K562 (cell line): ENCODE data around the gene PRR5. TPM values are rescaled to one million over a fixed set of nuclear protein-coding genes. Genes with fewer than 3 reads are reported as not detected.

Experiments used
- ATAC-seq: fragments of 200-7000 bp; cut with Tn5 transposase; 3 replicates; pipeline ENCODE4 v1.9.1; 2020; ENCODE audit warnings: moderate library complexity
- BruUV-seq: library from RNA; stranded (reverse); fragments of 400-500 nt; replicated peaks from 2 replicates; lab custom pipeline; 2021; lab: Mats Ljungman, UMichigan
- CTCF ChIA-PET: fragments of 300-600 bp; formaldehyde crosslinking; extraction: SDS; loops from one replicate; lab custom pipeline; 2021; ENCODE audit warnings: low intra/inter-chr PET ratio; lab: Yijun Ruan, JAX
- POLR2A ChIA-PET: fragments of 300-600, 350-650 bp; sonication (Branson Sonifier 250); formaldehyde crosslinking; extraction: SDS; loops from one replicate; lab custom pipeline; 2021; ENCODE audit warnings: antibody characterized with exemption, inconsistent platforms; lab: Yijun Ruan, JAX
- DNase-seq, 4 experiments: peaks; one replicate each; pipeline versions ENCODE4 v3.0.0 to v3.0.0-alpha.2; 2011 to 2018; ENCODE audit warnings: low spot score in 3 of 4, mixed read lengths in 3 of 4; ENCODE audit errors: extremely low read depth in 1 of 4
- FAIRE-seq: peaks from 2 replicates; lab custom pipeline; 2011; peaks lifted over from hg19 to GRCh38; lab: Jason Lieb, UNC
- H2AFZ ChIP-seq: 2 replicates; pipeline ENCODE4 v1.6.0; 2011; ENCODE audit warnings: low read depth, low read length, control low read depth, inconsistent platforms
- H3K27ac ChIP-seq: fragments of 200-600 bp; 3 replicates; pipeline ENCODE4 v1.8.0; 2011; ENCODE audit warnings: low read depth, mild to moderate bottlenecking, control low read depth, inconsistent platforms, low read length, moderate library complexity, mixed read lengths; ENCODE audit errors: extremely low read depth
- H3K27me3 ChIP-seq, 2 experiments: fragments of 300-600 bp in 1 of 2; 2 replicates in 1 of 2; 3 replicates in 1 of 2; pipeline versions ENCODE4 v1.6.0 to v1.8.0; 2011; ENCODE audit warnings: inconsistent platforms in 2 of 2, low read length in 2 of 2, mild to moderate bottlenecking in 1 of 2, mixed read lengths in 1 of 2, moderate library complexity in 1 of 2; ENCODE audit not compliant: control insufficient read depth in 2 of 2, insufficient read depth in 2 of 2
- H3K36me3 ChIP-seq: fragments of 300-600 bp; 3 replicates; pipeline ENCODE4 v1.8.0; 2011; ENCODE audit warnings: mild to moderate bottlenecking, low read length, inconsistent platforms; ENCODE audit not compliant: control insufficient read depth, insufficient read depth
- H3K4me1 ChIP-seq, 2 experiments: fragments of 200-600 bp in 1 of 2; replicated peaks in 1 of 2; 2 replicates in 1 of 2; 3 replicates in 1 of 2; pipeline versions ENCODE4 v1.5.1 to v1.8.0; 2011; ENCODE audit warnings: inconsistent platforms in 2 of 2, low read length in 2 of 2, mild to moderate bottlenecking in 1 of 2, mixed read lengths in 1 of 2, moderate library complexity in 1 of 2; ENCODE audit not compliant: control insufficient read depth in 2 of 2, insufficient read depth in 2 of 2
- H3K4me2 ChIP-seq: 2 replicates; pipeline ENCODE4 v1.6.1; 2011; ENCODE audit warnings: low read length, control low read depth, inconsistent platforms, mixed read lengths; ENCODE audit not compliant: insufficient read depth
- H3K4me3 ChIP-seq: fragments of 200-600 bp; sonication (generic), shearing (Covaris generic); 2 replicates; pipeline ENCODE4 v1.5.1; 2016; ENCODE audit warnings: control low read depth, inconsistent platforms
- H3K79me2 ChIP-seq: fragments of 200-600 bp; 3 replicates; pipeline ENCODE4 v1.8.0; 2011; ENCODE audit warnings: low read length, inconsistent platforms; ENCODE audit not compliant: control insufficient read depth, insufficient read depth
- H3K9ac ChIP-seq, 2 experiments: 2 replicates each; pipeline versions ENCODE4 v1.6.0 to v1.6.1; 2011; ENCODE audit warnings: low read depth in 2 of 2, low read length in 2 of 2, control low read depth in 1 of 2, inconsistent platforms in 1 of 2, mild to moderate bottlenecking in 1 of 2, mixed read lengths in 1 of 2; ENCODE audit not compliant: insufficient read depth in 1 of 2
- H3K9me1 ChIP-seq: one replicate; pipeline ENCODE4 v1.6.0; 2011; ENCODE audit warnings: inconsistent platforms, mild to moderate bottlenecking, low read length, moderate library complexity; ENCODE audit not compliant: control insufficient read depth, insufficient read depth
- H3K9me3 ChIP-seq: replicated peaks from 2 replicates; pipeline ENCODE4 v1.5.1; 2011; ENCODE audit warnings: low read depth, low read length, inconsistent platforms; ENCODE audit not compliant: control insufficient read depth, insufficient read depth
- H4K20me1 ChIP-seq: replicated peaks from 2 replicates; pipeline ENCODE4 v1.6.1; 2011; ENCODE audit warnings: low read length, inconsistent platforms, mixed read lengths; ENCODE audit not compliant: control insufficient read depth, insufficient read depth
- CHD7 ChIP-seq: fragments of 200-600 bp; sonication (generic); IDR thresholded peaks from one replicate; pipeline ENCODE4 v1.6.1; 2012; ENCODE audit warnings: mild to moderate bottlenecking, low read depth, low read length, inconsistent platforms
- DDX20 ChIP-seq: fragments of 450-650 bp; IDR thresholded peaks from 2 replicates; pipeline ENCODE4 v1.6.1; 2016; ENCODE audit warnings: missing genetic modification characterization, low read depth, mild to moderate bottlenecking, missing compliant biosample characterization, moderate library complexity
- PRDM10 ChIP-seq: fragments of 450-650 bp; IDR thresholded peaks from 2 replicates; pipeline ENCODE4 v1.6.1; 2018; ENCODE audit not compliant: partially characterized antibody
- THAP7 ChIP-seq: fragments of 250-450 bp; sonication (Bioruptor Pico); IDR thresholded peaks from 2 replicates; pipeline ENCODE4 v1.5.0; 2021
- ZNF175 ChIP-seq: fragments of 200-800 bp; sonication (Bioruptor generic); IDR thresholded peaks from 2 replicates; pipeline ENCODE4 v1.6.1; 2016; ENCODE audit warnings: low read depth, mild to moderate bottlenecking, missing genetic modification characterization, missing compliant biosample characterization
- ZNF347 ChIP-seq: fragments of 450-650 bp; formaldehyde crosslinking; IDR thresholded peaks from 2 replicates; pipeline ENCODE4 v1.4.0; 2020; ENCODE audit warnings: low read depth, mild to moderate bottlenecking, moderate library complexity
- WGBS: fragments of 100-300 bp; shearing (Covaris generic); methylation state at CpG from one replicate; pipeline ENCODE4 v1.1.6; 2016; ENCODE audit warnings: low coverage, mixed read lengths; ENCODE audit not compliant: insufficient coverage; ENCODE audit errors: missing lambda C conversion rate; 5-methylcytosine and 5-hydroxymethylcytosine counted together
- in situ Hi-C: fragments of 300-500 bp; cut with MboI; formaldehyde crosslinking; loops from 4 replicates; pipeline ENCODE4 v1.15.0; 2018; ENCODE audit warnings: inconsistent platforms, mixed read lengths
- intact Hi-C: fragments of 100-400 bp; cut with micrococcal nuclease; formaldehyde crosslinking; loops from 2 replicates; pipeline ENCODE4 v1.14.2; 2022
- polyA plus RNA-seq, 8 experiments: library from polyadenylated mRNA; depleted of rRNA in 4 of 8; stranded (reverse) in 5 of 8; unstranded in 3 of 8; fragments of >200 nt; fragmentation: Nextera tagmentation in 2 of 8; fragmentation: Illumina TruSeq in 1 of 8; extraction: Ambion mirVana in 2 of 8; extraction: Trizol in 1 of 8; gene quantifications; 2 replicates each; pipeline versions ENCODE4 v1.2.1 to v1.2.3, GENCODE V29; 2011 to 2014; ENCODE audit warnings: inconsistent platforms in 1 of 8, missing spikeins in 1 of 8
- total RNA-seq, 7 experiments: library from RNA; depleted of rRNA in 6 of 7; stranded (reverse); fragments of >200 nt in 6 of 7; fragmentation: Illumina TruSeq in 2 of 7; extraction: Trizol in 2 of 7; gene quantifications; 2 replicates each; pipeline versions ENCODE4 v1.2.1 to v1.2.3, GENCODE V29; 2011 to 2021; ENCODE audit warnings: low replicate concordance in 1 of 7

The PRR5 gene
- total and polyA plus RNA-seq, 9 of the 15 experiments (the other 6 are each of a cell fraction or from before 2014, with no cell fraction given), result 0.13 to 21.0 (median 7.5) TPM

- no TSS peak for BruUV-seq
- H3K9me3 ChIP-seq, result no peaks in the 10 kb centered on the region
- no peak overlapping the region for H2AFZ ChIP-seq
- no peak for ATAC-seq
- intact Hi-C loops, result no loop called here
- H3K4me3 ChIP-seq, result peak overlapping the region; percentile 32; the same call in 1 of the 2 replicates
- ChIA-PET CTCF (no interaction called here), POLR2A (no interaction called here)
- H3K4me2 ChIP-seq, result no peak overlapping the region
- H3K4me1 ChIP-seq, result peaks cover 0 to 24% of the 10 kb centered on the region in 2 experiments; a peak in 3 of 5 replicates
- H3K9me1 ChIP-seq, result no peaks in the 10 kb centered on the region
- no peaks in the 10 kb centered on the region for H3K36me3 ChIP-seq
- H3K27ac ChIP-seq, result no peak overlapping the region
- no peak for DNase-seq
- H3K79me2 ChIP-seq, result no peaks in the 10 kb centered on the region
- WGBS, result 16% methylated on average over 7 of the region's 8 CpGs
- no peak for FAIRE-seq
- in situ Hi-C loops, result no loop called here
- H3K27me3 ChIP-seq, result peaks cover 0 to 4% of the 10 kb centered on the region in 2 experiments; a peak in 2 of 5 replicates
- H4K20me1 ChIP-seq, result no peaks in the 10 kb centered on the region
- H3K9ac ChIP-seq, result no peak overlapping the region
- peak; percentile 65 for TF ChIP-seq PRDM10
- no peak for TF ChIP-seq DDX20 (tag)
- no peak for TF ChIP-seq ZNF175 (CRISPR knock-in tag)
- no peak for TF ChIP-seq CHD7
- no peak for TF ChIP-seq THAP7 (CRISPR knock-in tag)
- no peak for TF ChIP-seq ZNF347
Observed at GRCh38 chr22:44667829-44668189, 34.2 kb upstream of the PRR5 start.
